ENCODE data around the gene CRB1. TPM values are rescaled to one million over a fixed set of nuclear protein-coding genes. Genes with fewer than 3 reads are reported as not detected.
A peak's percentile ranks its signal among the peaks of the same experiment; 100 is the strongest.
"Not testable (repeated sequence)": the region's sequence is repeated elsewhere in the genome, so short reads cannot be mapped to it uniquely, and the experiment has no call there.

Gene CRB1
- total RNA-seq, 1 donor = under 0.01 TPM

GRCh38 chr1:197399755-197400521, 131.9 kb downstream of the CRB1 start:
- H3K4me3 ChIP-seq (ENCODE audit: low read depth, low read length) = no peak overlapping the region
- peak; percentile 60 for TF ChIP-seq CTCF (IDR thresholded peaks at IDR 0.05; ENCODE audit: insufficient read depth, low read depth, low read length)
- peak; percentile 51 for DNase-seq (ENCODE audit: low read depth)

GRCh38 chr1:197400522-197400902, 132.5 kb downstream of the CRB1 start:
- no peak for TF ChIP-seq CTCF (IDR thresholded peaks at IDR 0.05; ENCODE audit: insufficient read depth, low read depth, low read length)

GRCh38 chr1:197402189-197402588, 134.1 kb downstream of the CRB1 start:
- TF ChIP-seq CTCF (IDR thresholded peaks at IDR 0.05; ENCODE audit: insufficient read depth, low read depth, low read length) = no peak
- no peak overlapping the region for H3K4me3 ChIP-seq (ENCODE audit: low read depth, low read length)
- no peak for DNase-seq (ENCODE audit: low read depth)

More at GRCh38 chr1:197400522-197400902, 132.5 kb downstream of the CRB1 start:
- no peak for DNase-seq (ENCODE audit: low read depth)
- H3K4me3 ChIP-seq (ENCODE audit: low read depth, low read length) = no peak overlapping the region

- not testable (repeated sequence) for H3K4me3 ChIP-seq (ENCODE audit: low read depth, low read length); DNase-seq (ENCODE audit: low read depth)
Observed at GRCh38 chr1:197404774-197405173, 136.7 kb downstream of the CRB1 start.

GRCh38 chr1:197405614-197406013, 137.6 kb downstream of the CRB1 start:
- not testable (repeated sequence) for H3K4me3 ChIP-seq (ENCODE audit: low read depth, low read length); DNase-seq (ENCODE audit: low read depth)

- TF ChIP-seq CTCF (IDR thresholded peaks at IDR 0.05; ENCODE audit: insufficient read depth, low read depth, low read length) = no peak
- H3K4me3 ChIP-seq (ENCODE audit: low read depth, low read length) = no peak overlapping the region
- peak; percentile 11 for DNase-seq (ENCODE audit: low read depth)
Observed at GRCh38 chr1:197413564-197413963, 145.5 kb downstream of the CRB1 start.

- DNase-seq (ENCODE audit: low read depth) = no peak
- H3K4me3 ChIP-seq (ENCODE audit: low read depth, low read length) = no peak overlapping the region
- TF ChIP-seq CTCF (IDR thresholded peaks at IDR 0.05; ENCODE audit: insufficient read depth, low read depth, low read length) = no peak
Observed at GRCh38 chr1:197415221-197415620, 147.2 kb downstream of the CRB1 start.

GRCh38 chr1:197418693-197419092, 150.6 kb downstream of the CRB1 start:
- TF ChIP-seq CTCF (IDR thresholded peaks at IDR 0.05; ENCODE audit: insufficient read depth, low read depth, low read length) = no peak
- no peak overlapping the region for H3K4me3 ChIP-seq (ENCODE audit: low read depth, low read length)
- no peak for DNase-seq (ENCODE audit: low read depth)
